WTC11 (cell line): ENCODE data around the gene BLNK. TPM values are rescaled to one million over a fixed set of nuclear protein-coding genes. Genes with fewer than 3 reads are reported as not detected.

Source experiments
- ATAC-seq: fragments of 200-7000 bp; cut with Tn5 transposase; 2 replicates; pipeline ENCODE4 v1.10.0; 2021; ENCODE audit warnings: mild to moderate bottlenecking, moderate library complexity
- CTCF ChIA-PET: fragments of 300-600 bp; sonication (Branson Sonifier 250); formaldehyde crosslinking; loops from one replicate; lab custom pipeline; 2021; ENCODE audit warnings: antibody characterized with exemption; lab: Charles Lee
- POLR2A ChIA-PET: fragments of 350-600 bp; sonication (Branson Sonifier 250); formaldehyde crosslinking; loops from one replicate; lab custom pipeline; 2021; ENCODE audit warnings: antibody characterized with exemption; lab: Charles Lee
- DNase-seq: peaks from one replicate; pipeline ENCODE4 v3.0.0; 2021; ENCODE audit warnings: low spot score
- H3K27ac Mint-ChIP-seq: 2 replicates; pipeline ENCODE4 v1.8.0; 2021; ENCODE audit warnings: mixed read lengths
- H3K27me3 Mint-ChIP-seq: 2 replicates; pipeline ENCODE4 v1.8.0; 2021; ENCODE audit warnings: low read depth, mild to moderate bottlenecking, moderate library complexity, mixed read lengths
- H3K36me3 Mint-ChIP-seq: 2 replicates; pipeline ENCODE4 v1.8.0; 2021; ENCODE audit warnings: mixed read lengths
- H3K4me1 Mint-ChIP-seq: 2 replicates; pipeline ENCODE4 v1.8.0; 2022; ENCODE audit warnings: mixed read lengths
- H3K4me3 Mint-ChIP-seq: 2 replicates; pipeline ENCODE4 v1.8.0; 2021; ENCODE audit warnings: mild to moderate bottlenecking, moderate library complexity, mixed read lengths
- H3K9me3 Mint-ChIP-seq: 2 replicates; pipeline ENCODE4 v1.8.0; 2021; ENCODE audit warnings: mixed read lengths
- GRHL2 ChIP-seq: fragments of 250-450 bp; sonication (Bioruptor Pico); IDR thresholded peaks from 2 replicates; pipeline ENCODE4 v1.8.0; 2022; ENCODE audit warnings: mild to moderate bottlenecking, moderate library complexity; ENCODE audit not compliant: insufficient replicate concordance, severe bottlenecking
- GTF2I ChIP-seq: fragments of 250-450 bp; sonication (Bioruptor Pico); conservative IDR thresholded peaks from 2 replicates; pipeline ENCODE4 v1.4.0; 2021; ENCODE audit warnings: mild to moderate bottlenecking
- JAZF1 ChIP-seq: fragments of 250-450 bp; sonication (Bioruptor Pico); IDR thresholded peaks from 2 replicates; pipeline ENCODE4 v1.9.0; 2021; ENCODE audit warnings: moderate library complexity, mild to moderate bottlenecking, inconsistent platforms
- JUN ChIP-seq: sonication (generic); formaldehyde crosslinking; IDR thresholded peaks from 2 replicates; pipeline ENCODE4 v1.8.0; 2023; ENCODE audit warnings: mild to moderate bottlenecking, missing genetic modification reagents
- KAT7 ChIP-seq: sonication (generic); formaldehyde crosslinking; IDR thresholded peaks from 2 replicates; pipeline ENCODE4 v1.8.1; 2023; ENCODE audit warnings: missing genetic modification reagents, mild to moderate bottlenecking, borderline replicate concordance
- MXD4 ChIP-seq: fragments of 250-450 bp; sonication (Bioruptor Pico); IDR thresholded peaks from 2 replicates; pipeline ENCODE4 v1.8.0; 2021; ENCODE audit warnings: mild to moderate bottlenecking, moderate library complexity, borderline replicate concordance
- NFATC4 ChIP-seq: fragments of 250-450 bp; sonication (Bioruptor Pico); IDR thresholded peaks from 2 replicates; pipeline ENCODE4 v1.9.0; 2021; ENCODE audit warnings: mild to moderate bottlenecking
- RORB ChIP-seq: fragments of 250-450 bp; sonication (Bioruptor Pico); IDR thresholded peaks from 2 replicates; pipeline ENCODE4 v1.9.0; 2021; ENCODE audit warnings: mild to moderate bottlenecking
- SMAD3 ChIP-seq: sonication (generic); formaldehyde crosslinking; IDR thresholded peaks from 2 replicates; pipeline ENCODE4 v1.8.0; 2022; ENCODE audit warnings: missing genetic modification reagents, mild to moderate bottlenecking, borderline replicate concordance
- SP1 ChIP-seq: sonication (generic); formaldehyde crosslinking; conservative IDR thresholded peaks from 2 replicates; pipeline ENCODE4 v1.8.1; 2022; ENCODE audit warnings: missing genetic modification reagents
- ZNF219 ChIP-seq: sonication (generic); formaldehyde crosslinking; IDR thresholded peaks from 2 replicates; pipeline ENCODE4 v1.8.0; 2023; ENCODE audit warnings: missing genetic modification reagents, mild to moderate bottlenecking, borderline replicate concordance
- ZNF263 ChIP-seq: sonication (generic); formaldehyde crosslinking; IDR thresholded peaks from 2 replicates; pipeline ENCODE4 v1.8.1; 2022; ENCODE audit warnings: low read depth, mild to moderate bottlenecking, moderate library complexity, missing genetic modification reagents
- ZNF416 ChIP-seq: fragments of 250-450 bp; sonication (Bioruptor Pico); IDR thresholded peaks from 2 replicates; pipeline ENCODE4 v1.9.0; 2021; ENCODE audit warnings: mild to moderate bottlenecking, inconsistent platforms
- ZNF423 ChIP-seq: fragments of 250-450 bp; sonication (Bioruptor Pico); IDR thresholded peaks from 2 replicates; pipeline ENCODE4 v2.1.2; 2022; ENCODE audit warnings: mild to moderate bottlenecking, moderate library complexity
- total RNA-seq: library from RNA; stranded (reverse); gene quantifications from 3 replicates; pipeline ENCODE4 v1.2.3, GENCODE V29; 2021
- TF ChIP-seq, protein P1 (sequence below): sonication (generic); formaldehyde crosslinking; conservative IDR thresholded peaks from 2 replicates; pipeline ENCODE4 v1.8.1; 2023; ENCODE audit warnings: mild to moderate bottlenecking, low read depth, missing genetic modification reagents, moderate library complexity
- TF ChIP-seq, protein P2 (sequence below): fragments of 200-600 bp; IDR thresholded peaks from 2 replicates; pipeline ENCODE4 v1.8.0; 2022; ENCODE audit warnings: antibody characterized with exemption
- TF ChIP-seq, protein P3 (sequence below): sonication (generic); formaldehyde crosslinking; IDR thresholded peaks from 2 replicates; pipeline ENCODE4 v1.8.0; 2023; ENCODE audit warnings: missing genetic modification reagents, mild to moderate bottlenecking, borderline replicate concordance
- TF ChIP-seq, protein P4 (sequence below): sonication (generic); formaldehyde crosslinking; IDR thresholded peaks from 2 replicates; pipeline ENCODE4 v1.8.1; 2022; ENCODE audit warnings: mild to moderate bottlenecking, moderate library complexity, missing genetic modification reagents
- TF ChIP-seq, protein P5 (sequence below): sonication (generic); formaldehyde crosslinking; IDR thresholded peaks from 2 replicates; pipeline ENCODE4 v1.8.0; 2023; ENCODE audit warnings: missing genetic modification reagents

BLNK gene
- total RNA-seq, 1 experiment from 2014 or later = not detected

DNA sequence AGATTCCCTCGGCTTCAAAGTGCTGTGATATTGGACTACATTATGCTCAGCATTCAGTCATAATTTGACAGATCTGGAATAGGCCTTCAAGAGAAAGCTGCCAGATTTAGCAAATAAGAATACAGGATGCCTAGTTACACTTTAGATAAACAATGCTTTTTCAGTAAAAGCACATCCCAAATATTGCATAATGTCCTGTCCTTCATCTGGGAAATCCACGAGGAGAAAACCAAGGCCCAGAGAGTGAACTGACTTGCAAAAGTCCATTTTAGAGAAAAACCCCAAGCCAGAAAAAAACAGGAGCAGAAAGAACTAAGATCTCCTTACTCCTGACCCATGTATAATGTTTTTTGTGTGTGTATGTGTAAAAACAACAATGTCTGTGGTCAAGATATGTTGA is 12.0 kb upstream of the BLNK start:
- Mint-ChIP-seq H3K27me3 (no peaks in the 10 kb centered on the region), H3K9me3 (no peaks in the 10 kb centered on the region), H3K36me3 (no peaks in the 10 kb centered on the region)
- POLR2A ChIA-PET = no interaction called here
- ATAC-seq = no peak
- TF ChIP-seq JUN (no peak), NFATC4 (CRISPR knock-in tag) (no peak), GRHL2 (no peak), JAZF1 (CRISPR knock-in tag) (no peak), RORB (no peak), MXD4 (no peak), ZNF219 (no peak), SP1 (CRISPR knock-in tag) (no peak), ZNF263 (CRISPR knock-in tag) (no peak), ZNF423 (no peak), SMAD3 (CRISPR knock-in tag) (no peak)
- TF ChIP-seq, protein P1, sequence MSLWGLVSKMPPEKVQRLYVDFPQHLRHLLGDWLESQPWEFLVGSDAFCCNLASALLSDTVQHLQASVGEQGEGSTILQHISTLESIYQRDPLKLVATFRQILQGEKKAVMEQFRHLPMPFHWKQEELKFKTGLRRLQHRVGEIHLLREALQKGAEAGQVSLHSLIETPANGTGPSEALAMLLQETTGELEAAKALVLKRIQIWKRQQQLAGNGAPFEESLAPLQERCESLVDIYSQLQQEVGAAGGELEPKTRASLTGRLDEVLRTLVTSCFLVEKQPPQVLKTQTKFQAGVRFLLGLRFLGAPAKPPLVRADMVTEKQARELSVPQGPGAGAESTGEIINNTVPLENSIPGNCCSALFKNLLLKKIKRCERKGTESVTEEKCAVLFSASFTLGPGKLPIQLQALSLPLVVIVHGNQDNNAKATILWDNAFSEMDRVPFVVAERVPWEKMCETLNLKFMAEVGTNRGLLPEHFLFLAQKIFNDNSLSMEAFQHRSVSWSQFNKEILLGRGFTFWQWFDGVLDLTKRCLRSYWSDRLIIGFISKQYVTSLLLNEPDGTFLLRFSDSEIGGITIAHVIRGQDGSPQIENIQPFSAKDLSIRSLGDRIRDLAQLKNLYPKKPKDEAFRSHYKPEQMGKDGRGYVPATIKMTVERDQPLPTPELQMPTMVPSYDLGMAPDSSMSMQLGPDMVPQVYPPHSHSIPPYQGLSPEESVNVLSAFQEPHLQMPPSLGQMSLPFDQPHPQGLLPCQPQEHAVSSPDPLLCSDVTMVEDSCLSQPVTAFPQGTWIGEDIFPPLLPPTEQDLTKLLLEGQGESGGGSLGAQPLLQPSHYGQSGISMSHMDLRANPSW (CRISPR knock-in tag) = no peak
- TF ChIP-seq, protein P2, sequence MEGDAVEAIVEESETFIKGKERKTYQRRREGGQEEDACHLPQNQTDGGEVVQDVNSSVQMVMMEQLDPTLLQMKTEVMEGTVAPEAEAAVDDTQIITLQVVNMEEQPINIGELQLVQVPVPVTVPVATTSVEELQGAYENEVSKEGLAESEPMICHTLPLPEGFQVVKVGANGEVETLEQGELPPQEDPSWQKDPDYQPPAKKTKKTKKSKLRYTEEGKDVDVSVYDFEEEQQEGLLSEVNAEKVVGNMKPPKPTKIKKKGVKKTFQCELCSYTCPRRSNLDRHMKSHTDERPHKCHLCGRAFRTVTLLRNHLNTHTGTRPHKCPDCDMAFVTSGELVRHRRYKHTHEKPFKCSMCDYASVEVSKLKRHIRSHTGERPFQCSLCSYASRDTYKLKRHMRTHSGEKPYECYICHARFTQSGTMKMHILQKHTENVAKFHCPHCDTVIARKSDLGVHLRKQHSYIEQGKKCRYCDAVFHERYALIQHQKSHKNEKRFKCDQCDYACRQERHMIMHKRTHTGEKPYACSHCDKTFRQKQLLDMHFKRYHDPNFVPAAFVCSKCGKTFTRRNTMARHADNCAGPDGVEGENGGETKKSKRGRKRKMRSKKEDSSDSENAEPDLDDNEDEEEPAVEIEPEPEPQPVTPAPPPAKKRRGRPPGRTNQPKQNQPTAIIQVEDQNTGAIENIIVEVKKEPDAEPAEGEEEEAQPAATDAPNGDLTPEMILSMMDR = no peak
- TF ChIP-seq, protein P3, sequence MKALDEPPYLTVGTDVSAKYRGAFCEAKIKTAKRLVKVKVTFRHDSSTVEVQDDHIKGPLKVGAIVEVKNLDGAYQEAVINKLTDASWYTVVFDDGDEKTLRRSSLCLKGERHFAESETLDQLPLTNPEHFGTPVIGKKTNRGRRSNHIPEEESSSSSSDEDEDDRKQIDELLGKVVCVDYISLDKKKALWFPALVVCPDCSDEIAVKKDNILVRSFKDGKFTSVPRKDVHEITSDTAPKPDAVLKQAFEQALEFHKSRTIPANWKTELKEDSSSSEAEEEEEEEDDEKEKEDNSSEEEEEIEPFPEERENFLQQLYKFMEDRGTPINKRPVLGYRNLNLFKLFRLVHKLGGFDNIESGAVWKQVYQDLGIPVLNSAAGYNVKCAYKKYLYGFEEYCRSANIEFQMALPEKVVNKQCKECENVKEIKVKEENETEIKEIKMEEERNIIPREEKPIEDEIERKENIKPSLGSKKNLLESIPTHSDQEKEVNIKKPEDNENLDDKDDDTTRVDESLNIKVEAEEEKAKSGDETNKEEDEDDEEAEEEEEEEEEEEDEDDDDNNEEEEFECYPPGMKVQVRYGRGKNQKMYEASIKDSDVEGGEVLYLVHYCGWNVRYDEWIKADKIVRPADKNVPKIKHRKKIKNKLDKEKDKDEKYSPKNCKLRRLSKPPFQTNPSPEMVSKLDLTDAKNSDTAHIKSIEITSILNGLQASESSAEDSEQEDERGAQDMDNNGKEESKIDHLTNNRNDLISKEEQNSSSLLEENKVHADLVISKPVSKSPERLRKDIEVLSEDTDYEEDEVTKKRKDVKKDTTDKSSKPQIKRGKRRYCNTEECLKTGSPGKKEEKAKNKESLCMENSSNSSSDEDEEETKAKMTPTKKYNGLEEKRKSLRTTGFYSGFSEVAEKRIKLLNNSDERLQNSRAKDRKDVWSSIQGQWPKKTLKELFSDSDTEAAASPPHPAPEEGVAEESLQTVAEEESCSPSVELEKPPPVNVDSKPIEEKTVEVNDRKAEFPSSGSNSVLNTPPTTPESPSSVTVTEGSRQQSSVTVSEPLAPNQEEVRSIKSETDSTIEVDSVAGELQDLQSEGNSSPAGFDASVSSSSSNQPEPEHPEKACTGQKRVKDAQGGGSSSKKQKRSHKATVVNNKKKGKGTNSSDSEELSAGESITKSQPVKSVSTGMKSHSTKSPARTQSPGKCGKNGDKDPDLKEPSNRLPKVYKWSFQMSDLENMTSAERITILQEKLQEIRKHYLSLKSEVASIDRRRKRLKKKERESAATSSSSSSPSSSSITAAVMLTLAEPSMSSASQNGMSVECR = no peak
- TF ChIP-seq, all 79 proteins: peak for 0
- CTCF ChIA-PET = no interaction called here
- H3K4me3 Mint-ChIP-seq = no peak overlapping the region
- H3K27ac Mint-ChIP-seq = no peak overlapping the region
- no peak for DNase-seq
- peaks cover 18% of the 10 kb centered on the region for H3K4me1 Mint-ChIP-seq

DNA sequence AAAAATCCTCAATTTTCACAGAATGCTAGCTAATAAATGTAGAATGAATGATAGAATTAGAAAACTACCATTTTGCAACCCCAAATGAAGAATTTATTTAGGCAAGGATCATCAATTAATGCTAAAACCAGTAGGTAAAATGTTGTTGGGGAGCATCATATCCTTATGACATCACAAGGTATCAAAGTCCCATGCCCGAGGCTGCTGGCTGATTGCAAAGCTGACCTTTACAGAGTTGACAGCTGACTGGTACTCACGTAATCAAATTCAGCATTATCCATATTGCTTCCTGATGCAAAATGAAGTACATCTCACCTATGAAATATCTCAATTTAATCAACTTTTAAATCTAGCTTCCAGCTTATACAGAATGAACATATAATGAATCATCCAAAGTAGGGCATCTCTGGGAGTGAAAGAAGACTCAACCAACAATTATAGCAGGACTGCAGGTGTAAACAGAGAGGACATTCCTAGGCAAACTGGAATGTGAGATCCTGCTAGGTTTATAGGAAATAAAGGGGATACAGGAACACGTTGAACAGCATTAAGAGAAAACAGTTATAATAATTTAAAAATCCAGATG is 10.2 kb upstream of the BLNK start:
- Mint-ChIP-seq H3K4me3 (no peak overlapping the region), H3K27me3 (no peaks in the 10 kb centered on the region; the same call in 1 of the 2 replicates), H3K36me3 (no peaks in the 10 kb centered on the region), H3K27ac (no peak overlapping the region), H3K4me1 (peaks cover 8% of the 10 kb centered on the region), H3K9me3 (no peaks in the 10 kb centered on the region)
- ChIA-PET POLR2A (no interaction called here), CTCF (interaction anchor here (0.6 to 1.2 kb wide), 4 partner anchors 10 to 53 kb away, joined by 3 to 5 read pairs (median 3); no protein-coding TSS in a partner anchor)
- no peak for DNase-seq
- ATAC-seq = no peak
- TF ChIP-seq, protein P1 (CRISPR knock-in tag) = no peak
- TF ChIP-seq, protein P4, sequence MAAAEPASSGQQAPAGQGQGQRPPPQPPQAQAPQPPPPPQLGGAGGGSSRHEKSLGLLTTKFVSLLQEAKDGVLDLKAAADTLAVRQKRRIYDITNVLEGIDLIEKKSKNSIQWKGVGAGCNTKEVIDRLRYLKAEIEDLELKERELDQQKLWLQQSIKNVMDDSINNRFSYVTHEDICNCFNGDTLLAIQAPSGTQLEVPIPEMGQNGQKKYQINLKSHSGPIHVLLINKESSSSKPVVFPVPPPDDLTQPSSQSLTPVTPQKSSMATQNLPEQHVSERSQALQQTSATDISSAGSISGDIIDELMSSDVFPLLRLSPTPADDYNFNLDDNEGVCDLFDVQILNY (CRISPR knock-in tag) = no peak
- no peak for TF ChIP-seq ZNF416 (CRISPR knock-in tag)
- TF ChIP-seq, protein P5, sequence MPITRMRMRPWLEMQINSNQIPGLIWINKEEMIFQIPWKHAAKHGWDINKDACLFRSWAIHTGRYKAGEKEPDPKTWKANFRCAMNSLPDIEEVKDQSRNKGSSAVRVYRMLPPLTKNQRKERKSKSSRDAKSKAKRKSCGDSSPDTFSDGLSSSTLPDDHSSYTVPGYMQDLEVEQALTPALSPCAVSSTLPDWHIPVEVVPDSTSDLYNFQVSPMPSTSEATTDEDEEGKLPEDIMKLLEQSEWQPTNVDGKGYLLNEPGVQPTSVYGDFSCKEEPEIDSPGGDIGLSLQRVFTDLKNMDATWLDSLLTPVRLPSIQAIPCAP (CRISPR knock-in tag) = no peak
- no peak for TF ChIP-seq GTF2I (CRISPR knock-in tag)
- no peak for TF ChIP-seq KAT7 (CRISPR knock-in tag)
